HTR-8/SVneo (cell line): ENCODE measurements around the gene RTN4RL1.
A peak's percentile ranks its signal among the peaks of the same experiment; 100 is the strongest.
"Not testable (repeated sequence)": the region's sequence is repeated elsewhere in the genome, so short reads cannot be mapped to it uniquely, and the experiment has no call there.

Source experiments
- DNase-seq: peaks from one replicate; pipeline ENCODE4 v3.0.0; 2011; ENCODE audit warnings: low spot score, mixed read lengths; ENCODE audit not compliant: insufficient read length
- FAIRE-seq: peaks from 2 replicates; lab custom pipeline; 2011; peaks lifted over from hg19 to GRCh38; lab: Jason Lieb, UNC

RTN4RL1 gene

GRCh38 chr17:1906662-1907101 is 118.5 kb downstream of the RTN4RL1 start:
- FAIRE-seq, result no peak
- DNase-seq, result peak; percentile 24

GRCh38 chr17:1905190-1905913 is 119.8 kb downstream of the RTN4RL1 start:
- FAIRE-seq (no peak), DNase-seq (no peak)

DNA sequence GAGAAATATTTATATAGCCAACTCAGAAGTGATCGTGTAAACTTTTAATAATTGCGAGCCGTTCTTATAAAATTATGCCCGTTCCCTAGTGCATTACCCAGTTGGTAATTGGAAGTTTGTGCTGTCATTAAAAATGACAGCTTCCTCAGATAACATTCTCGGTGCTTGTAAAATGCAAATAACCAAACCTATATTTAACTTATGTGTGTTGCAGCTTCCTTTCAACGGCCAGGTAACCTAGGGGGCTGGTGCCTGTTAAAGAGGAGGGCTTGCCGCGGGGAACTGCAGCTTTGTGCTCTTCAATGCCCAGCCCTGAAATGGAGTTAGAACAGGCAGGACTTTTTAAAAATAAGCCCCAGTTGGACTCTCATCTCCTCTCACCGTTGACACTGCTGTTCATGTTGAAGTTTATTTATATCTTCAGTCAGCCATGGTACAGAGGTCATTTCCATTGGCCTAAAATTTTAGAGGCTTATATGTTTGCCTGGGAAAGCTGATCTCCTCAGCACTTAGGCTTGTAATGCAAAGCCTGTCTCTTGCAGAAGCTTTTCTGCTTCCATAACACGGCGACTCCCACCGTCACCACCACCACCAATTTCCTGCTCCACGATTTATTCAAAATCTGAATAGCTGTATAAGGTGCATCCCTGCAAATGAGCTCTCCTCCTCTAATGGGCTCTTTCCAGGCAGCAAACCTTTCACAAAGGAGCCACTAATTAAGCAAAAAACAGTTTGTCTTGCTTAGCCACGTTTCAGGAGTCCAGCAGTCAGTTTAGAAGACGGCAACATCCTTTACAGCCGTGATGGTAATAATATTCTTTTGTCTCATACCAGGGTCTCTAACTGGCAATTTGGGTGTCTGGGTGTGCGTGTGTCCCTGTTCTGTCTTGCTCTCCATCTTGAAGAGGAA is 120.6 kb downstream of the RTN4RL1 start:
- no peak for FAIRE-seq
- no peak for DNase-seq

- FAIRE-seq (no peak), DNase-seq (no peak)
Measured at GRCh38 chr17:1899403-1900000, 125.6 kb downstream of the RTN4RL1 start.

DNA sequence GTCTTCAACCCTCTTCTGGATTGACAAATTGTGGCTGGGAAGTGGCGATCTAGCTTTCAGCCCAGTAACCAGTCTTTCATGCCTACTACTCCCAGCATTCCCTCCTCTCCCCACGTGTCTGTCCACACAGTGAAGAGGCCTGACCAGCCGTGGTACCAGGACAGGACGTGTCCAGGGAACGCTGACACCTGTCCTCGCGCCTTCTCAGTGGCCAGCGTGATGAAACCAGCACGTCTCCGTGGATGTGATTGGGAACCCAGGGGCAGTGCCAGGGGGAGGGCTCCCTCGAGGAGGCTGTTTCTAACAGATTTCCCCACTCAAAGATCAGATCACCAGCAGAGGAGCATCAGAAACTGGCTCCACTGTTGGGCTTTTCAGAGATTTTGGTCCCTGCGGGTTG is 126.3 kb downstream of the RTN4RL1 start:
- FAIRE-seq (no peak), DNase-seq (no peak)

- no peak for FAIRE-seq
Measured at GRCh38 chr17:1898332-1898731, 126.8 kb downstream of the RTN4RL1 start.

GRCh38 chr17:1897105-1897656 is 128.0 kb downstream of the RTN4RL1 start:
- FAIRE-seq, result peak; percentile 4
- DNase-seq, result no peak

More at GRCh38 chr17:1898332-1898731, 126.8 kb downstream of the RTN4RL1 start:
- no peak for DNase-seq

- FAIRE-seq, result no peak
- no peak for DNase-seq
Measured at GRCh38 chr17:1896243-1897104, 128.7 kb downstream of the RTN4RL1 start.

- DNase-seq, FAIRE-seq: not testable (repeated sequence)
Measured at GRCh38 chr17:1895479-1895878, 129.7 kb downstream of the RTN4RL1 start.

DNA sequence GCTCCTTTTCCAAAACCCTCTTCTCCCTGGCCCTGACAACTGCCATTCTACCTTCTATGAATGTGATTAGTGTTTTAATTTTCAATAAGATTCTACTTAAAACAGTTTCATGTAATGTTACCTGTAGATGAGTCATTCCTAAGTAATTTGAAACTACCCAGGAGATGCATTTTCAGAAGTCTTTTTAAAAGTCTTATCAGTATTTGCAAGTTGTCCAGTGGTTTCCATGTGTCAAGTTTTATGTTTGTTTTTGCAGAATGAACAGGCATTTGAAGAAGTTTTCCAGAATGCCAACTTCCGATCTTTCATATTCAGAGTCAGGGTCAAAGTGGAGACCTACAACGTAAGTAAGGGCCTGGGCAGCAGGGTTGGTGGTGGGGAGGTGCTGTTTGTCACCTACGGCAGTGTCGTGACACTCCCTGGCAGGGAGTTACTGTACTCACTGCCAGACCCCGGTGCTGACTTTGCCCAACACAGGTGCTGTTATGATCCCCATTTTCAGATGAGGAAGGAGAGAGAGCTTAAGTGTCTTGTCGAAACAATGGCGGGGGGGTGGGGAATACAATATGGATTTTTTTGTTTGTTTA is 130.3 kb downstream of the RTN4RL1 start:
- DNase-seq (no peak), FAIRE-seq (no peak)

DNA sequence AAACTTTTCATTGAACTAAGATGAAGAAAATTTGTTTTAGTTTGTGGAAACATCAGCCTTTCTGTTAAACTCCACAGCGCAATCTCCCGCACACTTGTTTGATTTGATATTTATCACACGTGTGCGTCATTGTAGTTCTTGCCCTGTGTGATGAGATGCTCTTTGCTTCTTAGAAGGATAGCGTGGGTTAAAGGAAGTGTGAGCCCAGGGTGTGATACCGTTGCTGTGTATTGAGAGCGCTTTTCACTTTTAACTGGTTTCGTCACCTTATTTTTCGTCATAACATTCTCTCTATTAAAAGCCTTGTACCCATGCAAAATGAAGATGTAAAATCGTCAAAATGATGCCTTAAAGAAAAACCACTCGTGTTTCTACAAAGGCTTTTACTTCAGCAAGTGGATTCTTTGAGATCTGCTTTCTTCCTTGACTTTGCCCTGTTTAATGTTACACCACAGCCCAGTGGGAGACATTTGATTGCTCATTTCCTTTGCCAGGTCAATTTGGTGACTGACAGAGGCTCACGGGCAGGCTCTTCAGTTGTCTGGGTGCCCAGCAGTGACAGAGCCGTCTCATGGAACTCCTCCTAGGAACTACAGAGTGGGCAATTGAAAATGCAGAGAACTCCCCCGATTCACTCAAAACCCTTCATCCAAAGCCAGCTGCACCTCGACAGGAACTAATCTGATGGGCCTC is 134.2 kb downstream of the RTN4RL1 start:
- FAIRE-seq, result no peak
- DNase-seq, result no peak

DNA sequence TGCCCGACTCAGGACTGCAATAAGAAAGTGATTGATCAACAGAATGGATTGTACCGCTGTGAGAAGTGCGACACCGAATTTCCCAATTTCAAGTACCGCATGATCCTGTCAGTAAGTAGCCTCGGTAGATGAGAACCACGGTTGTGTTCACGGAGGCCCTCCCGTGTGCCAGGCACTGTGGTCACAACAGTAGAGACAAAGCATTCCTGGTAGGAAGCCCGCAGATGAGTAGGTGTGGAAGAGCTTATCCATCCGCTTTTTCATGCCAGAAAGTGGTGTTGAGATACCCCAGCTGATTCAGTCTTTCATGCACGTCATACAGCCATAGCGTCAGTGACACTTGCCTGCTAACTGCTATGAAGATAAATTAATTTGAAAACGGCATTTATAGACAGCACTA is 136.4 kb downstream of the RTN4RL1 start:
- FAIRE-seq (no peak), DNase-seq (no peak)
